NCI-H128 (cell line): Measurements from ENCODE around the gene ZNF236.
"Not testable (repeated sequence)": the region's sequence is repeated elsewhere in the genome, so short reads cannot be mapped to it uniquely, and the experiment has no call there.

Experiments
- DNase-seq: peaks from one replicate; lab custom pipeline; 2025; ENCODE audit not compliant: unreplicated experiment; lab: John Stamatoyannopoulos, UW

Gene ZNF236

DNA sequence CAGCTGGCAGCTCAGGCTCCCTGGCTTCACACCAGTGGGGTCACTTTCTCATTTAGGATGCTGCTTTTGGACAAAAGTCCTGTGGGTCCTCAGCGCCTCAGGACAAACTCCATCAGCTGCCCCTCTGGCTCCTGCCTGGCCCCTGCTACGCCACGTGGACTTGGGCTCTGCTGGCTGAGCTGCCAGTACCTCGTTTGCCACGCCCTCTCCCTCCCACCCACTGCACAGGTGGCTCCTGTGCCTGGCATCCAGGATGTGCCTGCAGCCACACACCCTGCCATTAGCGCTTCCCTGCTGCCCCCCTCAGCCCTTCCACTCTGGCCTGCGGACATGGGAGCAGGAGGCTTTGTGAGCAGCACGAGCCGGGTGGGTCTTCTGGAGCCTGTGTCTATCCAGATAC, 118.9 kb downstream of the ZNF236 start:
- no peak for DNase-seq

DNA sequence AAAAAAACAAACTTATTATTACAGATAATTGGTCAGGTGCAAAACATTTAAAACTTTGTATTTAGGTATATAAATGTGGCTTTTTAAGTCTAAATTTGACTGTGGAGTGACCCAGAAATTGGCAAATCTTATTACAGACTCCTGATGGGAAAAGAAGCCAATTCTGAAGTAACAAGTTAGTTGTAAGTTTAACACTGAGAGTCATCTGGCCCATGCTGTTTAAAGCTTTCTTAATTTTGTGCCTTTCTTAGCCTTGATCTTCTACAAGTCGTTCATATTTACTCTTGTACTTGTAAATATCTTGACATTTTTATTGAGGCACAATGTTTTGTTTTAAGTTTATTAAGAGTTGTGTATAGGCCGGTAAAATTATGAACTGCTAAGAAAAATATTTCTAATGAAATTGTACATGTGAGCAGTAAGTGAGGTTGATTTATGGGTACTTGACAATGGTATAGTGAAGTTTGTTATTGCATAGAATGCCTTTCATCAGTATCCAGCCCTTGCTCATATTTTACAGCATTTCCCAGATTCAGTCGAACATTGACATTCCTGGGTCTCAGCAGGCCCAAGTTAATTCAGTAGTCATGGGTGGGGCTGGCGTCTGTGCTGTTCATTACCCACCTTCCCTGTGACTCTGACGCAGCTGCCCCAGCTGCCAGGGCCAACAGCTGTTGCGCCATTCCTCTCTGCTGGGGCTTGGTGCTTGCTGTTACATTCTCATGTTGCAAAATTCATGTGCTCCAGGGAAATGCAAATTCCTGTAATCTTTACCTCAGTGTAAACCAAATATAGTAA, 121.4 kb downstream of the ZNF236 start:
- DNase-seq, result no peak

DNA sequence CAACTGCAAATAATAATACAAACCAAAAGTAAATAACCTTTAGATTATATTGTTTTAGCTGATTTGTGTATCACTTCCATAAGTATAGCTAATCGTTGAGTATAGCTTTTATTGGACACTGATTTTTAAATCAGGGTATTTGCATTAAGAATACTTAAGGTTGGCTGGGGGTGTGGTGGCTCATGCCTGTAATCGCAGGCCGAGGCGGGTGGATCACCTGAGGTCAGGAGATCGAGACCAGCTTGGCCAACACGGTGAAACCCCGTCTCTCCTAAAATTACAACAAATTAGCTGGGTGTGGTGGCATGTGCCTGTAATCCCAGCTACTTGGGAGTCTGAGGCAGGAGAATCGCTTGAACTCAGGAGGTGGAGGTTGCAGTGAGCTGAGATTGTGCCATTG, 122.0 kb downstream of the ZNF236 start:
- not testable (repeated sequence) for DNase-seq

DNA sequence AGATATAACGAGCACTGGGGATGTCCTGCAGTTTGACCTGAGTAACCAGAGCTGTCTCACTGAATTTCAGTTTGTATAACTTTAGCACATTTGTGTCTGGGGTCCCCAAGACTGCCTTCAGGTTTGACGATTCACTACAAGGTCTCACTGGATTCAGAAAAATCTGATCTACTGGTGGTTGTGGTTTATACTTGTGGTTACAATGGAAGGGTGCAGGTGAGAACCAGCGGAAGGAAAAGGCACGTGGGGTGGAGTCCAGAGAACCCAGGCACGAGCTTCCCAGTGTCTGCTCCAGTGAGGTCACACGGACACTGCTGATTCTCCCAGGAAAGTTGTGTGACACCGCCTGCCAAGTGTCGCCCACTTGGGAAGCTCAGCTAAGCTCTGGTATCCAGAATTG, 126.0 kb downstream of the ZNF236 start:
- DNase-seq, result no peak

DNA sequence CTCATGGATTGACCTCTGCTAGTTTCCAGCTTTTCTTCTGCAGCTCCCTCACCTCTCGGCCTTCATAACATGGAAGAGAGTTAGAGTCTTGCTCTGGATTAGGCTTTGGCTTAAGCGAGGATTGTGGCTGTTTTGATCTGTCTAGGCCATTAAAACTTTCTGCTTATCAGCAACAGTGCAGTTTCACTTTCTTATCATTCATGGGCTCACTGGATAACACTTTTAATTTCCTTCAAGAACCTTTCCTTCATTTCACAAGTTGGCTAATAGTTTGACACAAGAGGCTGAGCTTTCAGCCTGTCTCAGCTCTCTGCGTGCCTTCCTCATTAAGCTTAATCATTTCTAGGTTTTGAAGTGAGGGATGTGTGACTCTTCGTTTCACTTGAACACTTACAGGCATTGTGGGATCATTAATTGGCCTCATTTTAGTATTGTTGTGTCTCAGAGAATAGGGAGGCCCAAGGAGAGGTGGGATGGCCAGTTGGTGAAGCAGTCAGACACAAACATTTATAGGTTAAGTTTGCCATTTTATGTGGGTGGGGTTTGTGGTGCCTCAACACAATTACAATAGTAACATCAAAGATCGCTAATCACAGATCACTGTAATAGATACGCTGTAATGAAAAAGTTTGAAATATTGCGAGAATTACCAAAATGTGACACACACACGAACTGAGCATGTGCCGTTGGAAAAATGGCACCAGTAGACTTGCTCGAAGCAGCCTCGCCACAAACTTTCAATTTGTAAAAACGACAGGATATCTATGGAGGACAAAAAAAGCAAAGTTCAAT, 129.3 kb downstream of the ZNF236 start:
- DNase-seq, result no peak

DNA sequence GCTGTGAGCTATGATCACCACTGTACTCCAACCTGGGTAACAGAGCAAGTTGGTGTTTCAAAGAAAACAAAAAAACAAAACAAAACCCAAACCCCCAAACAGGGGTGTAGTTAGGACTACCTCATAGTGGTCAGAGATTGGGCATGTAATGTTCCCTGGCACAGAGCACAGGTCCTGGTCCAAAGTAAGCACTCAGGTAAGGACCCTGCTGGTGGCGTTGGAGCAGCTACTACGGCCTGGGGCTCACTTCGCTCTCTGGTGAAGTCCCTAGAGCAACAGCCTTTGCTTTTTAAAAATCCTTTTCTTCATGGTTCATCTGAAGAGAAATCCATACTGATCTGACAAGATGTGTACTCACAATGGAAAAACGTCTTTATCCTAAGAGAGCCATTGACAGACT, 130.4 kb downstream of the ZNF236 start:
- no peak for DNase-seq

DNA sequence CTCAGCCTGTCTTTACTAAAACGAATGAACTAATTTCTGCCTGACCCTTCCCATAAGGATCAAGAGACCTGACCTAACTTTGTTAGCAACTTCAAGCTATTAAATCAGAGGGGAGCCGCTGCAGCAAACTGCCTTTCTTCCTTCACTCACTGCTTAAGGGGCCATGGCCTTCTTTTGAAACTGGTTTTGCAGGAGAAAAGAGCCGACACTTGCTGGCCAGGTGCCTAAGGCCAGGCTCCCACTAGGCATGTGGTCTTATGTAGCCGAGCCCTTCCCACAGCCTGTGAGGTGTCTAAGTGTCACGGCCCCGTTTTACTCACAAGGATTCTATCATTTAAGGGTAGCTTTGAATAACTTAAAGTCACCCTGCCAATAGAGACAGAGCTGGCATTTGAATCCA, 130.8 kb downstream of the ZNF236 start:
- DNase-seq, result no peak

DNA sequence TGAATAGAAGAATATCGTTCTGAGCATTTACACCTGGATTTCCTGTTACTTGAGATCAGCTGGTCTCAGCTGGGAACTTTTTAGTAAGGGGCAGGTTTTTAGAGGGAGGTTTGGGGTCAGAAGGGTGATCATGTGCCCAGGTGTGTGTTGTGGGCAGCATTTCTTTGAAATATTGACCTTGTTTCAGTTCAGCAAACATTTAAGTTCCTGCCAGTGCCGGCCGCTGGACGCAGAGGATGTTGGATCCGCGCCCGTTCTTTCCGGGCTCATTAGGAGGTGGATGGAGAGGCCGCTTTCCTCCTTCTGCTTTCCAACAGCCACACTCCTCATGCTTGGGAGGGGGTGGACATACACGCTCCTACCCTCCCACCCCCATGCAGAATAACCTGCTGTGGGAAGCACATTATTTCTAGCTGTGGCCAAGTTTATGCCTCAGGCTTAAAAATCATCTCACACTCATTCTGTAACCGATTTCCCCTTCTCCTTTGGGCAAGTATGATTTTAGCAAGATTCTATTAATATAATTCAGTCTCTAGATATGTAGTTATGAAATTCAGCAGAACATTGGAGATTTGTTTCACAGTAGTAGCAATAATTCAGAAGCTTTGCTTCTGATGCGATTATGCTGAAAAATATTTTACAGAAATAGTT, 131.4 kb downstream of the ZNF236 start:
- no peak for DNase-seq

DNA sequence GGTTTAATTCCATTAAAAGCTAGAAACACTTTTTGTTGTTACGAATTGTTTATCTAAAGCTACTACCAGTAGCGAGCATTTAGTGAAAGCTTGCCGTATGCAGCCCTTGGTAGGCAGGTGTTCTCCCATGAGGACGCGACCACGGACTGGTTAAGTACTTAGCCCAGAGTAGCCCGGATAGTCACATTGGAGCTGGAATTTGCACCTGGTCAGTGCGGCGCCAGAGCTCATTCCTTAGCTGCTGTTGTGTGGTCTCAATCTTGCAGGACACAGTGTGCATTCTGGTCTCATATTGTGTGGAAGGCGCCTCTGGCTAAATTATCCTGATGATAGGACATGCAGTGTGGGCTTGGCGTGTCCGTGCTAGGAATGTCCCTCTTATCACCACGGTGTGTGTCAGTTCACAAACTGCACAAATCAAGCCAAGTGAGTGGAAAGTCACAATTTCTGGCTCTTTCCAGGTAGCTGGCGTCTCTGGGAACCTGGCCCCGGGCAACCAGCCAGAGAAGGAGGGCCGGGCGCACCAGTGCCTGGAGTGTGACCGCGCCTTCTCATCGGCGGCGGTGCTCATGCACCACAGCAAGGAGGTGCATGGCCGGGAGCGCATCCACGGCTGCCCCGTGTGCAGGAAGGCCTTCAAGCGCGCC, 133.3 kb downstream of the ZNF236 start:
- no peak for DNase-seq

DNA sequence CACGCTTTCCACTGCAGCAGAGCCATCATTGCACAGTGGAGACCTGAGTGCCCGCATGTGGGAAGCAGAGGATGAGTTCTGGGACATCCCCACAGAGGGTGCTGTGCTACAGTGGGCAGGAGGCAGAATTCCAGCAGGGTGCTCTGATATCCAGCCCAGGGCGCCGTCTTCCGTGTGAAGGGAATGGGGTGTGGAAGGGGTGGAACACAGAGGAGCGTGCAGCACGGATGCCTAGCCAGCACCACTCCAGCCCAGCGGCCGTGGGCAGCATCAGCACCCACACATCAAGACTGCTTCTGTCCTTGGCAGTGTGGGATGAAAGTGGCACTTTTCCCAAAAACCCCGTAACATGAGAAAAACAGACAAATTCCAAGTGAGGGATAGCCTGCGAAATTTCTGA, 134.3 kb downstream of the ZNF236 start:
- no peak for DNase-seq

DNA sequence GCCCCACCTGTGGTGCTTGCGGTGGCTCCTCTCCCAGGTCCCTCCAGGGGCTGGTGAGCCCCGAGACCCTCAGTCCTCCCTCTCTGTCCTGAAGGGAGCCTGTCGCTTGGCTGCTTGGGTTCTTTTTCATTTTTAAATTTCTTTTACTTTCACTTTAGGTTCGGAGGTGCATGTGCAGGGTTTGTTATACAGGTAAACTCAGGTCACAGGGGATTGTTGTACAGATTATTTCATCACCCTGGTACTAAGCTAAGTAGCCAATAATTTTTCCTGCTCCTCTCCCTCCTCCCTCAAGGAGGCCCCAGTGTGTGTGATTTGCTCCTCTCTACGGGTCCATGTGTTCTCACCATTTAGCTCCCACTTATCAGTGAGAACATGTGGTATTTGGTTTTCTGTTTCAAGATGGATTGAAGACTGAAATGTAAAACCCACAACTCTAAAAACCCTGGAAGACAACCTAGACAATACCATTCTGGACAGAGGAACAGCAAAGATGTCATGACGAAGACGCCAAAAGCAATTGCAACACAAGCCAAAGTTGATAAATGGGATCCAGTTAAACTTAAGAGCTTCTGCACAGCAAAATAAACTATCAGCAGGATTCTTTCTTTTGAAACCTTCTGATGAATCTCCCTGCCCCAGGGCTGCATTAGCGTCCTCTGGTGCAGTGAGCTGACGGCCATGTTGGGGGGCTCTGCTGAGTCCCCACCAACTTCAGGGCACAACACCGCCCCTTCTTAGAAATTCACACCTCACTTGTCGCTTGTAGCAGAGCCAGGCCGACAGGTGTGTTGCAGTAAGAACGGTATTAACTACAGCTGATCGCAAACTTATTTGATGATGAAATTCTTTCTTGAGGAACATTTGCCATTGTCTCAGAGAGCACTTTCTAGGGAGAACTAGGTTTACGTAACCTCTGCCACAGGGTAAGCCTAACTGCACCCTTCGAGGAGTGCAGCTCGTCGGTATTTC, 135.3 kb downstream of the ZNF236 start:
- DNase-seq, result no peak

DNA sequence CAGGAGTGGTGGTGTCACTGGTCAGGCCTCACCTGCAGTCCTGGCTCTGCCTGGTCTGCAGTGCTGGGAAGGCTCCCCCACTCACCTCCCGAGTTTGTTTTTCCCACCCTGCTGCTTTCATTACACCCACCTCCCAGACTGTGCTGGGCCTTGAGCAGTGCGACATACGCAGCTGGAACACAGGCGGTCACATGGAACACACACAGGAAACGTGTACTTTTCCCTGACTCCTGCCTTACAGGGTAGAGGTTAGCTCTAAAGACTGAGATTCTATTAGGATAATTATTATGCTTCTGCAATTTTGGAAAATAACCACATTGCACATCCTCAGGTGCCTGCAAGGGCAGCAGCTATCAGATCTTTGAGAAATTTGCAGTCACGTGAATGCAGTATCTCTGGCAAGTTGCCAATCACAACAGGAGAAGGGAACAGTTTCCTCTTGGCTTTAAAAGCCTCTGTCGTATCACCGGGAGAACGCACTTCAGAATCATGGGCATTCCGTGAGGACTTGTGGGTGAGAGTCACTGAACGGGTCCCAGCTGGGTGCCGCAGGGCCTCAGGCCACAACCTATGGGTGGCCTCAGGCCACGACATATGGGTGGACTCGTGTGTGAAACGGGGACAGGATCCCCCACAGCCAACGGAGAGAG, 136.5 kb downstream of the ZNF236 start:
- DNase-seq, result no peak

DNA sequence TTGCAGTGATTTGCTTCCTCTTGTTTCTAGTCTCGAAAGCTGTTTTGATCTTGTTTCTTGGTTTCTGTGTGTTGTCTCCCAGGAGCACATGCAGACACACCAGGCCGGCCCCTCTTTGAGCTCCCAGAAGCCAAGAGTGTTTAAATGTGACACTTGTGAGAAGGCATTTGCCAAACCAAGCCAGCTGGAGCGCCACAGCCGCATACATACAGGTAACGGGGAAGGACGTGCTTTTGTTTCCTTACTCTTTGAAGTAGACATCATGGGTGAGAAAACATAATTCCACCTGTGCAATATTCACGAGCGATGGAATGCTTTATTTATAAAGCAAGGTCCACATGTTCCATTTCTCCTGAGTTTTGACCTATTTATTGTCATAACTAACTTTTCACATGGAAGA, 137.2 kb downstream of the ZNF236 start:
- DNase-seq, result no peak

DNA sequence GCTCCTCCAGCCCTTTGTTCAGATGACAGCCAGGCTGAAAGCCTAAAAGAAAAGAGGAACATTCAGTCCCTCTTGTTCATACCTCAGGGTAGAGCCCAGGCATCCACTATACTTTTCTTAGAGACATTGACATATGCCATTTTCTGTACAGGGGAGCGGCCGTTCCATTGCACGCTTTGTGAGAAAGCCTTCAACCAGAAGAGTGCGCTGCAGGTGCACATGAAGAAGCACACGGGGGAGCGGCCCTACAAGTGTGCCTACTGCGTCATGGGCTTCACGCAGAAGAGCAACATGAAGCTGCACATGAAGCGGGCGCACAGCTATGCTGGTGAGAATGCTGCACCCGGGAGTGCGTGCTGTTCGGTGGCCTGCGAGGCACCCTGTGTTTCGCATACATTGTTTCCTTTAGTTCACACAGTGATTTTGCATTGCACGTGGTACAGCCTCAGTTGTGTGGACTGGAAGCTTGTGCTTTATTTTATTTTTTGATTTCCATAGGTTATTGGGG, 138.2 kb downstream of the ZNF236 start:
- DNase-seq, result no peak

DNA sequence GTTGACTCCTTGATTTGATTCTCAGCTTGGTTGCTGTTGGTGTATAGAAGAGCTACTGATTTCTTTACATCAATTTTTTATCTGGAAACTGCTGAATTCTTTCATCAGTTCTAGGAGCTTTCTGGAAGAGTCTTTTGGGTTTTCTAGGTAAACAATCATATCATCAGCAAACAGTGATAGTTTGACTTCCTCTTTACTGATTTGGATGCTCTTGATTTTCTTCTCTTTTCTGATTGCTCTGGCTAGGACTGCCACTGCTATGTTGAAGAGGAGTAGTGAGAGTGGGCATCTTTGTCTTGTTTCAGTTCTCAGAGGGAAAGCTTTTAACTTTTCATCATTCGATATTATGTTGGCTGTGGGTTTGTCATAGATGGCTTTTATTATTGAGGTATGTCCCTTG, 140.5 kb downstream of the ZNF236 start:
- DNase-seq, result no peak

DNA sequence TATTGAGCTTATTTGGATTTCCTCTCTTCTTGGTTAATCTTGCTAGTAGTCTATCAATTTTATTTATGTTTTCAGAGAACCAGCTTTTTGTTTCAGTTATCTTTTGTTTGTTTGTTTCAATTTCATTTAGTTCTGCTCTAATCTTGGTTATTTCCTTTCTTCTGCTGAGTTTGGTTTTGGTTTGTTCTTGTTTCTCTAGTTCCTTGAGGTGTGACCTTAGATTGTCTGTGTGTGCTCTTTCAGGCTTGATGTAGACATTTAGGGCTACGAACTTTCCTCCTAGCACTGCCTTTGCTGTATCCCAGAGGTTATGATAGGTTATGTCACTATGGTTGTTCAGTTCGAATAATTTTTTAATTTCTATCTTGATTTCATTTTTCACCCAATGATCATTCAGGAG, 141.6 kb downstream of the ZNF236 start:
- no peak for DNase-seq

DNA sequence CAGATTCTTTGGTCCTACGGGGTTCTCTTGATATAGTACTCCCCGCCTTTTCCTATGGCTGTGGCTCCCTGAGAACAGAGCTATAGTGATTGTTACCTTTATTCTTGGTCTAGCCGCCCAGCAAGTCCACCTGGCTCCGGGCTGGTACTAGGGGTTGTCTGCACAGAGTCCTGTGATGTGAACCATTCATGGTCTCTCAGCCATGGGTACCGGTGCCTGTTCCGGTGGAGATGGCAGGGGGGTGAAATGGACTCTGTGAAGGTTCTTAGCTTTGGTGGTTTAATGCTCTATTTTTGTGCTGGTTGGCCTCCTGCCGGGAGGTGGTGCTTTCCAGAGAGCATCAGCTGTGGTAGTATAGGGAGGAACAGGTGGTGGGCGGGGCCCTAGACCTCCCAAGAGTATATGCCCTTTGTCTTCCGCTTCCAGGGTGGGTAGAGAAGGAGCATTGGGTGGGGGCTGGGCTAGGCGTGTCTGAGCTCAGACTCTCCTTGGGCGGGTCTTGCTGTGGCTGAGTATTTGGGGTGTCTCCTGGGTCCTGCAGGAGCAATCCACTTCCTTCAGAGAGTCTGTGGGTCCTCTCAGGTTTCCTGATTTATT, 143.3 kb downstream of the ZNF236 start:
- DNase-seq, result not testable (repeated sequence)

DNA sequence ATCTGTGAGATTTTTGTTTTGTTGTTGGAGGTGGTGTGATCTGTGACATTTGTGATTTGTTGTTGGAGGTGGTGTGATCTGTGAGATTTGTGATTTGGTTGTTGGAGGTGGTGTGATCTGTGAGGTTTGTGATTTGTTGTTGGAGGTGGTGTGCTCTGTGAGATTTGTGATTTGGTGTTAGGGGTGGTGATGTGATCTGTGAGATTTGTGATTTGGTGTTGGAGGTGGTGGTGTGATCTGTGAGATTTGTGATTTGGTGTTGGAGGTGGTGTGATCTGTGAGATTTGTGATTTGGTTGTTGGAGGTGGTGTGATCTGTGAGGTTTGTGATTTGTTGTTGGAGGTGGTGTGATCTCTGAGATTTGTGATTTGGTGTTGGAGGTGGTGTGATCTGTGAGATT, 144.9 kb downstream of the ZNF236 start:
- DNase-seq, result not testable (repeated sequence)
